ENCODE data around the gene PHKB. TPM values are rescaled to one million over a fixed set of nuclear protein-coding genes. Genes with fewer than 3 reads are reported as not detected.
"Not testable (repeated sequence)": the region's sequence is repeated elsewhere in the genome, so short reads cannot be mapped to it uniquely, and the experiment has no call there.

The PHKB gene
- polyA plus RNA-seq, 3 donors, result 49.8 to 53.1 (median 50.8) TPM

DNA sequence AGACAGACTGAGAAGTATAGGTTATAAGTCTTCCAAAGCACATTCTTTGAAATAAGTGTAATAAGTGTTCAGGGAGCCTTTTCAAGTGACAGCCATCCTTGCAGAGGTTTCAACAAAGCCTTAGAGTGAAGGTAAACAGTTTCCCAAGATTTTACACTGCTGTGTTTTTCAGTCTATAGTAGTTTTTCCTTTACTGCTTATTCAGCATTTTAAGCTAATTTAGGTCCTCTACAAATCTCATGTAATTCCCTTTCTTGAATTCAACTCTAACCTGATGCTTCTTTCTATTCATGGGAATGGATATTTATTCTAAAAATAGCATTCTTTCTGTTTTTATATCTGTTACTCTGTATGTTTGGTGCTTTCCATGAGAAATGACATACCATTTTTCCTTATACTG, 211.3 kb downstream of the PHKB start:
- H3K9me3 Mint-ChIP-seq, result peaks cover 0 to 4% (median 3%) of the 10 kb centered on the region in 7 donors
- no peaks in the 10 kb centered on the region for H3K4me1 Mint-ChIP-seq
- Histone ChIP-seq H3K36me3 (replicated peaks in 1 of 2; ENCODE audit: control insufficient read depth in 1 of 2, insufficient read depth in 2 of 2, low read length in 2 of 2) (peaks cover 50 to 92% of the 10 kb centered on the region in 2 donors), H3K27ac (ENCODE audit: low read depth in 1 of 2, low read length in 2 of 2) (no peak overlapping the region), H4K20me1 (ENCODE audit: insufficient read depth, low read length) (no peaks in the 10 kb centered on the region), H3K4me3 (replicated peaks in 1 of 3; ENCODE audit: low read depth in 2 of 3, low read length in 3 of 3) (no peak overlapping the region), H3K9ac (ENCODE audit: insufficient read depth, low read length, poor library complexity, severe bottlenecking) (no peak overlapping the region), H2AFZ (ENCODE audit: insufficient read depth, low read depth, low read length, poor library complexity, severe bottlenecking) (no peak overlapping the region), H3K9me3 (replicated peaks in 1 of 2; ENCODE audit: control insufficient read depth in 1 of 2, insufficient read depth in 1 of 2, low read length in 2 of 2) (no peaks in the 10 kb centered on the region), H3K4me2 (replicated peaks; ENCODE audit: extremely low read depth, low read length, poor library complexity, severe bottlenecking) (no peak overlapping the region), H3K4me1 (ENCODE audit: control insufficient read depth in 1 of 2, insufficient read depth in 2 of 2, low read length in 2 of 2) (no peaks in the 10 kb centered on the region), H3K79me2 (ENCODE audit: insufficient read depth, low read length) (no peaks in the 10 kb centered on the region), H3K27me3 (ENCODE audit: control insufficient read depth in 2 of 2, insufficient read depth in 2 of 2, low read length in 2 of 2) (no peaks in the 10 kb centered on the region)
- TF ChIP-seq, protein P1, sequence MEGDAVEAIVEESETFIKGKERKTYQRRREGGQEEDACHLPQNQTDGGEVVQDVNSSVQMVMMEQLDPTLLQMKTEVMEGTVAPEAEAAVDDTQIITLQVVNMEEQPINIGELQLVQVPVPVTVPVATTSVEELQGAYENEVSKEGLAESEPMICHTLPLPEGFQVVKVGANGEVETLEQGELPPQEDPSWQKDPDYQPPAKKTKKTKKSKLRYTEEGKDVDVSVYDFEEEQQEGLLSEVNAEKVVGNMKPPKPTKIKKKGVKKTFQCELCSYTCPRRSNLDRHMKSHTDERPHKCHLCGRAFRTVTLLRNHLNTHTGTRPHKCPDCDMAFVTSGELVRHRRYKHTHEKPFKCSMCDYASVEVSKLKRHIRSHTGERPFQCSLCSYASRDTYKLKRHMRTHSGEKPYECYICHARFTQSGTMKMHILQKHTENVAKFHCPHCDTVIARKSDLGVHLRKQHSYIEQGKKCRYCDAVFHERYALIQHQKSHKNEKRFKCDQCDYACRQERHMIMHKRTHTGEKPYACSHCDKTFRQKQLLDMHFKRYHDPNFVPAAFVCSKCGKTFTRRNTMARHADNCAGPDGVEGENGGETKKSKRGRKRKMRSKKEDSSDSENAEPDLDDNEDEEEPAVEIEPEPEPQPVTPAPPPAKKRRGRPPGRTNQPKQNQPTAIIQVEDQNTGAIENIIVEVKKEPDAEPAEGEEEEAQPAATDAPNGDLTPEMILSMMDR (IDR thresholded peaks at IDR 0.05), result no peak
- H3K27me3 Mint-ChIP-seq (ENCODE audit: low read depth in 3 of 3), result no peaks in the 10 kb centered on the region
- H3K4me3 Mint-ChIP-seq, result no peak overlapping the region
- DNase-seq, result no peak
- intact Hi-C loops (cut with micrococcal nuclease), result no loop called here
- H3K27ac Mint-ChIP-seq, result no peak overlapping the region
- H3K36me3 Mint-ChIP-seq, result peaks cover 67 to 70% of the 10 kb centered on the region in 2 donors

DNA sequence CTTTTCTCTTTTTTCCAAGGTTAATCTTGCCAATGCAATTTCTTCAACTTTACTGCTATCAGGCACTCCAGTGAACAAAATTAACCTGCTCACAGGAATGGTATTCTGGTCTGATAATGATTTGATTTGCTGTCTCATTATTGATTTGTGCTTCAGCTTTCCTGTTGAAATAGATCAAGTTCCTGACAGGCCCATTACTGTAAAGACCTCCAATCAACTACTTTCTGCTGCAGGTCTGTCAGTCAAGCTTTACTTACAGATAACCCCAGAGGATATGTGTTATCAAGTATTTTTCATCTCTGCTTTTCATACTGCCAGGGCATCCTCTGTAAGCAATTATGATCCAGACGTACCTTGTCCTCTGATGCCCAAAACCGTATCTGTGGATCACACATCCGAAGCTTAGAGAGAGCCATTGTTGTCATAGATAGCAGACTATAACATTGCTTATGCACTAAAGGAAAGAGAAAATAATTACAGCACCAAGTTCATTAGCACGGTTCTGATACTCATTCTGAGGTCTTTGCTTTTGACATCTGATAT, 215.6 kb downstream of the PHKB start:
- Histone ChIP-seq H4K20me1 (ENCODE audit: insufficient read depth, low read length) (no peaks in the 10 kb centered on the region), H3K9me3 (replicated peaks in 1 of 2; ENCODE audit: control insufficient read depth in 1 of 2, insufficient read depth in 1 of 2, low read length in 2 of 2) (no peaks in the 10 kb centered on the region), H3K79me2 (ENCODE audit: insufficient read depth, low read length) (no peaks in the 10 kb centered on the region), H3K9ac (ENCODE audit: insufficient read depth, low read length, poor library complexity, severe bottlenecking) (no peak overlapping the region), H3K4me1 (ENCODE audit: control insufficient read depth in 1 of 2, insufficient read depth in 2 of 2, low read length in 2 of 2) (no peaks in the 10 kb centered on the region), H3K4me2 (replicated peaks; ENCODE audit: extremely low read depth, low read length, poor library complexity, severe bottlenecking) (no peak overlapping the region), H3K27ac (ENCODE audit: low read depth in 1 of 2, low read length in 2 of 2) (no peak overlapping the region), H2AFZ (ENCODE audit: insufficient read depth, low read depth, low read length, poor library complexity, severe bottlenecking) (no peak overlapping the region), H3K36me3 (replicated peaks in 1 of 2; ENCODE audit: control insufficient read depth in 1 of 2, insufficient read depth in 2 of 2, low read length in 2 of 2) (peaks cover 23 to 55% of the 10 kb centered on the region in 2 donors), H3K27me3 (ENCODE audit: control insufficient read depth in 2 of 2, insufficient read depth in 2 of 2, low read length in 2 of 2) (no peaks in the 10 kb centered on the region), H3K4me3 (replicated peaks in 1 of 3; ENCODE audit: low read depth in 2 of 3, low read length in 3 of 3) (no peak overlapping the region)
- Mint-ChIP-seq H3K4me3 (no peak overlapping the region), H3K9me3 (peaks cover 0 to 19% (median 7%) of the 10 kb centered on the region in 7 donors), H3K27me3 (ENCODE audit: low read depth in 3 of 3) (no peaks in the 10 kb centered on the region), H3K4me1 (no peaks in the 10 kb centered on the region), H3K36me3 (peaks cover 59 to 64% of the 10 kb centered on the region in 2 donors), H3K27ac (no peak overlapping the region)
- DNase-seq, result no peak
- TF ChIP-seq, protein P1 (IDR thresholded peaks at IDR 0.05), result no peak
- intact Hi-C loops (cut with micrococcal nuclease), result no loop called here
- WGBS (ENCODE audit: insufficient coverage), result no CpG with 5 or more reads among the region's 4 CpGs

DNA sequence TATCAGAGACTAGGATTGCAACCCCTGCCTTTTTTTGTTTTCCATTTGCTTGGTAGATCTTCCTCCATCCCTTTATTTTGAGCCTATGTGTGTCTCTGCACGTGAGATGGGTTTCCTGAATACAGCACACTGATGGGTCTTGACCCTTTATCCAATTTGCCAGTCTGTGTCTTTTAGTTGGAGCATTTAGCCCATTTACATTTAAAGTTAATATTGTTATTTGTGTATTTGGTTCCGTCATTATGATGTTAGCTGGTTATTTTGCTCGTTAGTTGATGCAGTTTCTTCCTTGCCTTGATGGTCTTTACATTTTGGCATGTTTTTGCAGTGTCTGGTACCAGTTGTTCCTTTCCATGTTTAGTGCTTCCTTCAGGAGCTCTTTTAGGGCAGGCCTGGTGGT, 220.4 kb downstream of the PHKB start:
- H3K4me3 Mint-ChIP-seq; H3K79me2 ChIP-seq (ENCODE audit: insufficient read depth, low read length); H3K9me3 ChIP-seq (replicated peaks in 1 of 2; ENCODE audit: control insufficient read depth in 1 of 2, insufficient read depth in 1 of 2, low read length in 2 of 2); intact Hi-C loops (cut with micrococcal nuclease); H3K27ac Mint-ChIP-seq; H3K4me1 ChIP-seq (ENCODE audit: control insufficient read depth in 1 of 2, insufficient read depth in 2 of 2, low read length in 2 of 2); H3K4me1 Mint-ChIP-seq; H3K27me3 ChIP-seq (ENCODE audit: control insufficient read depth in 2 of 2, insufficient read depth in 2 of 2, low read length in 2 of 2); H4K20me1 ChIP-seq (ENCODE audit: insufficient read depth, low read length); H2AFZ ChIP-seq (ENCODE audit: insufficient read depth, low read depth, low read length, poor library complexity, severe bottlenecking); H3K27me3 Mint-ChIP-seq (ENCODE audit: low read depth in 3 of 3); H3K4me3 ChIP-seq (replicated peaks in 1 of 3; ENCODE audit: low read depth in 2 of 3, low read length in 3 of 3); DNase-seq; H3K9ac ChIP-seq (ENCODE audit: insufficient read depth, low read length, poor library complexity, severe bottlenecking); H3K4me2 ChIP-seq (replicated peaks; ENCODE audit: extremely low read depth, low read length, poor library complexity, severe bottlenecking); H3K27ac ChIP-seq (ENCODE audit: low read depth in 1 of 2, low read length in 2 of 2): not testable (repeated sequence)
- Mint-ChIP-seq H3K36me3 (peaks cover 54 to 72% of the 10 kb centered on the region in 2 donors), H3K9me3 (peaks cover 9 to 37% (median 18%) of the 10 kb centered on the region in 7 donors)
- H3K36me3 ChIP-seq (replicated peaks in 1 of 2; ENCODE audit: control insufficient read depth in 1 of 2, insufficient read depth in 2 of 2, low read length in 2 of 2), result peaks cover 14 to 35% of the 10 kb centered on the region in 2 donors
- WGBS (ENCODE audit: insufficient coverage), result 100% methylated on average over 2 of the region's 3 CpGs

All from CD14-positive monocyte (primary cell).